ENCODE data around the gene UBAC1. TPM values are rescaled to one million over a fixed set of nuclear protein-coding genes. Genes with fewer than 3 reads are reported as not detected.

UBAC1 gene
- total RNA-seq, 2 experiments from 2014 or later: 41.7 to 42.8 TPM

Other genes starting within 250 kb of the UBAC1 start
- 10 to 100 TPM; 31.2 to 33.4 TPM for gene CAMSAP1, start 53.8 kb downstream of the UBAC1 start, total RNA-seq
- 1 to 10 TPM; 4.2 to 5.2 TPM for gene NACC2, start 133.9 kb upstream of the UBAC1 start, total RNA-seq
- 10 to 100 TPM; 25.4 to 28.8 TPM for gene TMEM250, start 157.5 kb upstream of the UBAC1 start, total RNA-seq
- gene LHX3, start 243.8 kb upstream of the UBAC1 start, total RNA-seq: not detected

All from activated CD4-positive, alpha-beta T cell treated with anti-CD3 and anti-CD28 coated beads for 36 hours (primary cell).